ENCODE data around the gene UNK.

DNA sequence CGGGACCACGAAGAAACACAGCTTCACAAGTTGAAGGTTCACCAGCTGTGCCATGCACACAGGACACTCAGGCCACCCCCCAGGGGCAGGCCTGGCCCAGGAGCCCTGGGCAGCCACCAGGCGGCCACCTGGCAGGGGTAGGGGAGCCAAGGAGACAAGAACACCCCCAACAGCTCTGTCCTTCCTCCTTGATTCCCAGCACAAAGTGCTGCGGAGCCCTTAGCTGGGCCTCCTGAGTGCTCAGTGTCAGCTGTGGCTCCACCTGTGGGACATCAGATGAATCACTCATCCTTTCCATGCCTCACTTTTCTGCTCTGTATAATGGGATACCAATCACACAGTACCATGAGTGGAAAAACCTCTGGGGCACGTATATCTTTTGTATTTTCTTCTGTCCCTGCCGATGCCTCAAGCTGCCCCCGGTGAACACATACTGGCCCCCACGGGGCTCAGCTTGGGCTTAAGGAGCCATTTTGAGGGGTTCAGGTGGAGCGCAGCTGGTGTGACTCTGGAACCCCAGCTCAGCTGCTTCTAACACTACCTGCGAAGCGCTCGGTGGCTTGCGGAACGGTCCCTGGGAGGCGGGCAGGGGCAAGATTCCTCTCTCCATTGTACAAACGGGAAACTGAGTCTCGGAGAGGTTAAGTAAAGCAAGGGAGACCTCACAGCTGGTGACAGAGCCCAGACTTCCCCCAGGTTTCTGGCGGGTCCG is 31.6 kb upstream of the UNK start:
- TF ChIP-seq PPARA (CRISPR knock-in tag; IDR thresholded peaks at IDR 0.05; ENCODE audit: borderline replicate concordance) (no peak), TCF4 (CRISPR knock-in tag; IDR thresholded peaks at IDR 0.05; ENCODE audit: borderline replicate concordance) (no peak), OSR1 (CRISPR knock-in tag; IDR thresholded peaks at IDR 0.05) (no peak), ARNTL (CRISPR knock-in tag; IDR thresholded peaks at IDR 0.05; ENCODE audit: borderline replicate concordance, low read depth) (no peak), RARB (CRISPR knock-in tag; IDR thresholded peaks at IDR 0.05) (no peak)
- TF ChIP-seq, protein P1, sequence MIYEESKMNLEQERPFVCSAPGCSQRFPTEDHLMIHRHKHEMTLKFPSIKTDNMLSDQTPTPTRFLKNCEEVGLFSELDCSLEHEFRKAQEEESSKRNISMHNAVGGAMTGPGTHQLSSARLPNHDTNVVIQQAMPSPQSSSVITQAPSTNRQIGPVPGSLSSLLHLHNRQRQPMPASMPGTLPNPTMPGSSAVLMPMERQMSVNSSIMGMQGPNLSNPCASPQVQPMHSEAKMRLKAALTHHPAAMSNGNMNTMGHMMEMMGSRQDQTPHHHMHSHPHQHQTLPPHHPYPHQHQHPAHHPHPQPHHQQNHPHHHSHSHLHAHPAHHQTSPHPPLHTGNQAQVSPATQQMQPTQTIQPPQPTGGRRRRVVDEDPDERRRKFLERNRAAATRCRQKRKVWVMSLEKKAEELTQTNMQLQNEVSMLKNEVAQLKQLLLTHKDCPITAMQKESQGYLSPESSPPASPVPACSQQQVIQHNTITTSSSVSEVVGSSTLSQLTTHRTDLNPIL (CRISPR knock-in tag; IDR thresholded peaks at IDR 0.05; ENCODE audit: low read depth), result no peak

Measured in SK-N-SH treated with all-trans-retinoic acid at 6 μM for 48 hours (cell line).